HepG2 (cell line): ENCODE data around the gene TSPAN17. TPM values are rescaled to one million over a fixed set of nuclear protein-coding genes. Genes with fewer than 3 reads are reported as not detected.

ENCODE experiments used
- AGO1 ChIP-seq: fragments of 200-400 bp; formaldehyde crosslinking; IDR thresholded peaks from 2 replicates; pipeline ENCODE4 v1.6.1; 2017; ENCODE audit warnings: mild to moderate bottlenecking, low read depth, low read length, moderate library complexity; ENCODE audit not compliant: poor library complexity, severe bottlenecking
- AKNA ChIP-seq: sonication (generic); formaldehyde crosslinking; IDR thresholded peaks from 2 replicates; pipeline ENCODE4 v1.4.0; 2020; ENCODE audit warnings: missing genetic modification reagents, borderline replicate concordance
- BCLAF1 ChIP-seq: fragments of 450-650 bp; IDR thresholded peaks from 2 replicates; pipeline ENCODE4 v1.6.1; 2017; ENCODE audit warnings: mild to moderate bottlenecking
- MTF2 ChIP-seq: sonication (generic); formaldehyde crosslinking; IDR thresholded peaks from 2 replicates; pipeline ENCODE4 v1.5.0; 2020; ENCODE audit warnings: missing genetic modification reagents, borderline replicate concordance
- RNF219 ChIP-seq: sonication (generic); formaldehyde crosslinking; IDR thresholded peaks from 2 replicates; pipeline ENCODE4 v1.5.0; 2020; ENCODE audit warnings: mild to moderate bottlenecking, missing genetic modification reagents
- SSRP1 ChIP-seq: IDR thresholded peaks from 2 replicates; pipeline ENCODE4 v1.6.1; 2016; ENCODE audit warnings: control low read depth
- TERF1 ChIP-seq: sonication (generic); formaldehyde crosslinking; IDR thresholded peaks from 2 replicates; pipeline ENCODE4 v1.8.0; 2022; ENCODE audit warnings: mild to moderate bottlenecking, missing genetic modification reagents, moderate library complexity
- TOPORS ChIP-seq: sonication (generic); formaldehyde crosslinking; IDR thresholded peaks from 2 replicates; pipeline ENCODE4 v1.8.0; 2023; ENCODE audit warnings: mild to moderate bottlenecking, missing genetic modification reagents
- ZHX2 ChIP-seq, 2 experiments: sonication (generic) in 1 of 2; formaldehyde crosslinking in 1 of 2; IDR thresholded peaks; 2 replicates each; pipeline versions ENCODE4 v1.6.1 to v1.9.0; 2014 to 2022; ENCODE audit warnings: antibody characterized with exemption in 1 of 2, borderline replicate concordance in 1 of 2, inconsistent platforms in 1 of 2, low read depth in 1 of 2, missing genetic modification reagents in 1 of 2
- ZNF20 ChIP-seq: sonication (generic); formaldehyde crosslinking; IDR thresholded peaks from 2 replicates; pipeline ENCODE4 v1.4.0; 2020; ENCODE audit warnings: mild to moderate bottlenecking, moderate library complexity, missing genetic modification reagents
- ZNF567 ChIP-seq: sonication (generic); formaldehyde crosslinking; IDR thresholded peaks from 2 replicates; pipeline ENCODE4 v1.8.1; 2023; ENCODE audit warnings: mild to moderate bottlenecking, missing genetic modification reagents, borderline replicate concordance
- polyA plus RNA-seq, 8 experiments: library from polyadenylated mRNA; depleted of rRNA in 3 of 8; stranded (reverse) in 7 of 8; unstranded in 1 of 8; fragments of >200 nt; fragmentation: Illumina TruSeq in 4 of 8; extraction: Trizol in 4 of 8; gene quantifications; 2 replicates each; pipeline versions ENCODE4 v1.2.1 to v1.2.3, GENCODE V29; 2011 to 2016; ENCODE audit warnings: low read depth in 4 of 8, missing spikeins in 1 of 8, mixed read lengths in 1 of 8; ENCODE audit not compliant: insufficient read depth in 1 of 8
- total RNA-seq, 5 experiments: library from RNA; depleted of rRNA; stranded (reverse); fragments of >200 nt; fragmentation: Illumina TruSeq; extraction: Trizol; gene quantifications; 2 replicates each; pipeline ENCODE4 v1.2.3, GENCODE V29; 2016; ENCODE audit warnings: low read depth in 1 of 5

Gene TSPAN17
- total and polyA plus RNA-seq, 2 of the 13 experiments (the other 11 are each of a cell fraction or from before 2014, with no cell fraction given): 11.5 to 15.0 TPM

- TF ChIP-seq AGO1 (no peak), AKNA (CRISPR knock-in tag) (peak; percentile 80; the same call in 1 of the 2 replicates), SSRP1 (no peak), TERF1 (no peak), ZNF20 (CRISPR knock-in tag) (no peak), TOPORS (CRISPR knock-in tag) (peak; percentile 78; the same call in 1 of the 2 replicates), ZHX2 (IDR thresholded peaks at IDR 0.05; ENCODE audit: low read depth) (no peak), ZHX2 (CRISPR knock-in tag; IDR thresholded peaks at IDR 0.05; ENCODE audit: borderline replicate concordance) (no peak), RNF219 (CRISPR knock-in tag) (no peak), MTF2 (CRISPR knock-in tag) (no peak), BCLAF1 (no peak), ZNF567 (CRISPR knock-in tag) (no peak)
Observed at GRCh38 chr5:176611435-176611834, 35.8 kb upstream of the TSPAN17 start (continued).
